Stimulated activated CD8-positive, alpha-beta memory T cell treated with anti-CD3 and anti-CD28 coated beads, Interleukin-12 subunit alpha, Interleukin-12 subunit beta, amount 100 ng/mL, for 4 hours (primary cell): ENCODE data around the gene ONECUT3.
A peak's percentile ranks its signal among the peaks of the same experiment; 100 is the strongest.

ENCODE experiments used
- DNase-seq: peaks from one replicate; pipeline ENCODE4 v3.0.0-alpha.2; 2020; ENCODE audit warnings: low read depth

The ONECUT3 gene

GRCh38 chr19:1814833-1815604 is 61.7 kb downstream of the ONECUT3 start:
- no peak for DNase-seq

- no peak for DNase-seq
Observed at GRCh38 chr19:1815605-1816529, 62.6 kb downstream of the ONECUT3 start.

GRCh38 chr19:1816530-1817298 is 63.4 kb downstream of the ONECUT3 start:
- no peak for DNase-seq

- DNase-seq = no peak
Observed at GRCh38 chr19:1817553-1818179, 64.4 kb downstream of the ONECUT3 start.

- DNase-seq = no peak
Observed at GRCh38 chr19:1818549-1819195, 65.4 kb downstream of the ONECUT3 start.

GRCh38 chr19:1819341-1820255 is 66.3 kb downstream of the ONECUT3 start:
- no peak for DNase-seq

- no peak for DNase-seq
Observed at GRCh38 chr19:1822210-1822609, 68.9 kb downstream of the ONECUT3 start.

GRCh38 chr19:1823020-1823419 is 69.7 kb downstream of the ONECUT3 start:
- DNase-seq = no peak

- no peak for DNase-seq
Observed at GRCh38 chr19:1823539-1824251, 70.4 kb downstream of the ONECUT3 start.

GRCh38 chr19:1824252-1824622 is 70.9 kb downstream of the ONECUT3 start:
- no peak for DNase-seq

GRCh38 chr19:1825909-1826556 is 72.7 kb downstream of the ONECUT3 start:
- DNase-seq = peak; percentile 48

- no peak for DNase-seq
Observed at GRCh38 chr19:1826557-1827521, 73.5 kb downstream of the ONECUT3 start.

- DNase-seq = no peak
Observed at GRCh38 chr19:1827566-1828278, 74.4 kb downstream of the ONECUT3 start.

- no peak for DNase-seq
Observed at GRCh38 chr19:1828279-1829238, 75.3 kb downstream of the ONECUT3 start.

GRCh38 chr19:1829958-1830357 is 76.7 kb downstream of the ONECUT3 start:
- no peak for DNase-seq

GRCh38 chr19:1830568-1830967 is 77.3 kb downstream of the ONECUT3 start:
- no peak for DNase-seq
